Mesenteric fat pad (tissue), 1 donor: ENCODE results near the gene TMEM231. TPM values are rescaled to one million over a fixed set of nuclear protein-coding genes. Genes with fewer than 3 reads are reported as not detected.
"Not testable (repeated sequence)": the region's sequence is repeated elsewhere in the genome, so short reads cannot be mapped to it uniquely, and the experiment has no call there.

ENCODE experiments used
- DNase-seq: peaks from one replicate; pipeline ENCODE4 v3.0.0-alpha.2; 2020; ENCODE audit warnings: low spot score
- long read RNA-seq: library from polyadenylated mRNA; unstranded; transcript quantifications from one replicate; pipeline ENCODE4 v2.0.0, GENCODE V29; 2020
- total RNA-seq: library from RNA; stranded (reverse); fragmentation: NEBNext Ultra II Directional; extraction: Animal tissue kit (Norgen Biotek cat#: 25700); gene quantifications from one replicate; pipeline ENCODE4 v1.2.1, GENCODE V29; 2021
- donor health status: DM: yes; HTN: yes; CAD: no.

The TMEM231 gene
- 7.2 TPM for total RNA-seq
- long read RNA-seq, full-length matches to known transcripts: 11 of 19 reads
- long read RNA-seq, partial matches to known transcripts: 2 of 19 reads
- long read RNA-seq, other reads (novel, unspliced or antisense): 6 of 19 reads

GRCh38 chr16:75555707-75556430, at the start of gene TMEM231:
TSS of gene TMEM231 (minus strand) at chr16:75556252. CDS start at chr16:75556209, 43 bp downstream.
- DNase-seq: peak; percentile 98

GRCh38 chr16:75603241-75603640, 47.2 kb upstream of the TMEM231 start:
- no peak for DNase-seq

- DNase-seq: no peak
These were observed 43.6 kb upstream of the TMEM231 start for GRCh38 chr16:75599452-75600277.

GRCh38 chr16:75593825-75594820, 38.1 kb upstream of the TMEM231 start:
- DNase-seq: no peak

- DNase-seq: no peak
These were observed 37.3 kb upstream of the TMEM231 start for GRCh38 chr16:75593308-75593707.

GRCh38 chr16:75591927-75592326, 35.9 kb upstream of the TMEM231 start:
- not testable (repeated sequence) for DNase-seq

- DNase-seq: no peak
These were observed 35.1 kb upstream of the TMEM231 start for GRCh38 chr16:75590920-75591843.

- DNase-seq: no peak
These were observed 33.3 kb upstream of the TMEM231 start for GRCh38 chr16:75589306-75589705.

GRCh38 chr16:75588716-75589115, 32.7 kb upstream of the TMEM231 start:
- DNase-seq: no peak

GRCh38 chr16:75584108-75584507, 28.1 kb upstream of the TMEM231 start:
- no peak for DNase-seq

- no peak for DNase-seq
These were observed 23.3 kb upstream of the TMEM231 start for GRCh38 chr16:75579281-75579834.

GRCh38 chr16:75578725-75579124, 22.7 kb upstream of the TMEM231 start:
- DNase-seq: no peak

- DNase-seq: no peak
These were observed 22.2 kb upstream of the TMEM231 start for GRCh38 chr16:75578212-75578611.

GRCh38 chr16:75576384-75576811, 20.3 kb upstream of the TMEM231 start:
- no peak for DNase-seq

- DNase-seq: no peak
These were observed 19.9 kb upstream of the TMEM231 start for GRCh38 chr16:75575958-75576357.

- DNase-seq: no peak
These were observed 17.9 kb upstream of the TMEM231 start for GRCh38 chr16:75573955-75574354.

GRCh38 chr16:75572864-75573542, 17.0 kb upstream of the TMEM231 start:
- DNase-seq: no peak

- DNase-seq: no peak
These were observed 14.5 kb upstream of the TMEM231 start for GRCh38 chr16:75570396-75571065.
